ENCODE results near the gene CST9L. TPM values are rescaled to one million over a fixed set of nuclear protein-coding genes. Genes with fewer than 3 reads are reported as not detected.

The CST9L gene
- polyA plus RNA-seq, 1 experiment = not detected

DNA sequence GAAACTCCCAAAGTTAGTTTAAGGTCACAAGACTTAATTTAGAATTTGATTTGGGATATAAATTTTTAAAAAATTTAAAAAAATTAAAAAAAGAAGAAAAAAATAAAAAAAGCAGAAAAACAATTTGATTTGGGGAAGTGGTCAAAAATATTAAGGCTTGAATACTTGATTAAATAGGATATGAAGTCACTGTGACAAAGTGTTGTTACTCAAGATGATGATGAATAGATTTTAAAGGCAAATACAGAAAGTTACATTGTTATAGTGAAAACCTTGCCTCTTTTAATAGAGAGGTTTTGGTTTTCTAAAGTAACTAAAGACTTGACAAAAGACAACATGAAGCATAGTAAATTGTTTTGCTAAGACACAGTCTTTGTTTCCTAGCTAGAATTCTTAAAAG is 30.2 kb upstream of the CST9L start:
- POLR2A ChIA-PET = no interaction called here
- TF ChIP-seq, protein P1, sequence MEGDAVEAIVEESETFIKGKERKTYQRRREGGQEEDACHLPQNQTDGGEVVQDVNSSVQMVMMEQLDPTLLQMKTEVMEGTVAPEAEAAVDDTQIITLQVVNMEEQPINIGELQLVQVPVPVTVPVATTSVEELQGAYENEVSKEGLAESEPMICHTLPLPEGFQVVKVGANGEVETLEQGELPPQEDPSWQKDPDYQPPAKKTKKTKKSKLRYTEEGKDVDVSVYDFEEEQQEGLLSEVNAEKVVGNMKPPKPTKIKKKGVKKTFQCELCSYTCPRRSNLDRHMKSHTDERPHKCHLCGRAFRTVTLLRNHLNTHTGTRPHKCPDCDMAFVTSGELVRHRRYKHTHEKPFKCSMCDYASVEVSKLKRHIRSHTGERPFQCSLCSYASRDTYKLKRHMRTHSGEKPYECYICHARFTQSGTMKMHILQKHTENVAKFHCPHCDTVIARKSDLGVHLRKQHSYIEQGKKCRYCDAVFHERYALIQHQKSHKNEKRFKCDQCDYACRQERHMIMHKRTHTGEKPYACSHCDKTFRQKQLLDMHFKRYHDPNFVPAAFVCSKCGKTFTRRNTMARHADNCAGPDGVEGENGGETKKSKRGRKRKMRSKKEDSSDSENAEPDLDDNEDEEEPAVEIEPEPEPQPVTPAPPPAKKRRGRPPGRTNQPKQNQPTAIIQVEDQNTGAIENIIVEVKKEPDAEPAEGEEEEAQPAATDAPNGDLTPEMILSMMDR (IDR thresholded peaks at IDR 0.05; ENCODE audit: insufficient read depth, low read depth, low read length) = no peak
- no peak for DNase-seq (ENCODE audit: low read depth)
- peaks cover 3% of the 10 kb centered on the region; the same call in 1 of the 2 replicates for H3K27me3 ChIP-seq (ENCODE audit: control insufficient read depth, insufficient read depth, low read length)
- no peak overlapping the region for H3K4me3 ChIP-seq (ENCODE audit: low read depth, low read length)
- H3K36me3 ChIP-seq (ENCODE audit: control insufficient read depth, insufficient read depth, low read length) = no peaks in the 10 kb centered on the region
- CTCF ChIA-PET = interaction anchor here (1.6 to 3.3 kb wide), 2 partner anchors 8 to 152 kb away, joined by 4 to 16 read pairs; partner anchors contain the start of gene CST9

DNA sequence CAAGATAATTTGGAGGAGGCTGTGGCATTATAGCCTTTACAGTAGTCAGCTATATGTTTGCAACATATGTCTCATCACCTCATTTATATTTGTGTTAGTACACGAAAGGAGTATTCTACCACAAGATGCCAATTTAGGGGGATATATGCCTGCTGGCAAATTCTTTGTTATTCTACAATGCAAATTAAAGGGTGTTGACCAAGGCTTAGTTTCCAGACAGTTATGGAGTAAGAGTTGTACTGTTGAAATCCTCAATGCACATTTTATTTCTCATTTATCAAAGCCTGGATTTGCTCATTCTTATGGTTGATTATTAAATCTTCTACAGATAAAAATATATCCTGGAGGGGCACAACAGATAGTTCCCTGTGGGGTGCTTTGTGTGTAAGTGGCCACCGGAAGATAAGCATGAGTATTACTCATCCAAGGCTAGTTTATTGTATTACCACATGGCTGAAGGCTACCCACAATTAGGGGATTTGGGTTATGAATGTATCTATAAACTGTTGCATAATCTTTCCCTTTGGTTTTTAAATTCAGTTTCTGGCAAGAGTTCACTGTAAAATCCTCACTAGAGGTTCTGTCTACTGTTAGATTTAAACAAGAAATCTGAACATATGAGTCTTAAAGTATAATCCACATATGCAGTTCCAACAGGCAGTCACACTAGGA is 28.4 kb upstream of the CST9L start:
- ChIA-PET POLR2A (no interaction called here), CTCF (interaction anchor here (3.3 kb wide), 1 partner anchor 9 kb away, joined by 16 read pairs; the partner anchor contains the start of gene CST9)
- Histone ChIP-seq H3K27me3 (ENCODE audit: control insufficient read depth, insufficient read depth, low read length) (0 out of 2 replicates have a peak, but pooled peaks cover 1% of the 10 kb centered on the region), H3K36me3 (ENCODE audit: control insufficient read depth, insufficient read depth, low read length) (no peaks in the 10 kb centered on the region), H3K4me3 (ENCODE audit: low read depth, low read length) (no peak overlapping the region)
- DNase-seq (ENCODE audit: low read depth) = no peak
- TF ChIP-seq, protein P1 (IDR thresholded peaks at IDR 0.05; ENCODE audit: insufficient read depth, low read depth, low read length) = no peak

DNA sequence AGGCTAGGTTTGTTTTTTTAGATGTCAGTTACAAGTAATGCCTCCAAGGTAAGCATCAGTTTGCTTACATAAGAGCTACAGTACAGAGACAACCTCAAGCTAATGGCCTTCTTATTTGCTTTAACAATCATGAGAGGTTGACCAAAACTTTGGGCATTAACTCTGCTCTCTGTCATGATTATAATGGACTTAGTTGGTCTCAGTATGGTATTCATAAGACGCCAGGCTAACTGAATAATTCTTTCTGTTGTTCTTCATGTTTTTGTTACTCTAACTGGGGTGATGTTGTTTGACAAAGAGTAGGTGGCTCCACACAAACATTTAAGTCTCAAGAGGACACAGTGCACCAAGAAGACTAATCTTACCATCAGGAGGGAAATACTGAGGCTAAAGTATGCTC is 27.7 kb upstream of the CST9L start:
- CTCF ChIA-PET = interaction anchor here (1.2 to 3.3 kb wide), 2 partner anchors 8 to 10 kb away, joined by 3 to 16 read pairs; partner anchors contain the start of gene CST9
- Histone ChIP-seq H3K4me3 (ENCODE audit: low read depth, low read length) (no peak overlapping the region), H3K27me3 (ENCODE audit: control insufficient read depth, insufficient read depth, low read length) (0 out of 2 replicates have a peak, but pooled peaks cover 1% of the 10 kb centered on the region), H3K36me3 (ENCODE audit: control insufficient read depth, insufficient read depth, low read length) (no peaks in the 10 kb centered on the region)
- no peak for DNase-seq (ENCODE audit: low read depth)
- TF ChIP-seq, protein P1 (IDR thresholded peaks at IDR 0.05; ENCODE audit: insufficient read depth, low read depth, low read length) = no peak
- POLR2A ChIA-PET = no interaction called here

GRCh38 chr20:23588434-23589403 is 20.4 kb upstream of the CST9L start:
- ChIA-PET POLR2A (no interaction called here), CTCF (interaction anchor here (1.8 kb wide), 1 partner anchor 147 kb away, joined by 4 read pairs; no protein-coding TSS in a partner anchor)
- TF ChIP-seq, protein P1 (IDR thresholded peaks at IDR 0.05; ENCODE audit: insufficient read depth, low read depth, low read length) = no peak
- Histone ChIP-seq H3K27me3 (ENCODE audit: control insufficient read depth, insufficient read depth, low read length) (no peaks in the 10 kb centered on the region), H3K36me3 (ENCODE audit: control insufficient read depth, insufficient read depth, low read length) (no peaks in the 10 kb centered on the region), H3K4me3 (ENCODE audit: low read depth, low read length) (no peak overlapping the region)
- no peak for DNase-seq (ENCODE audit: low read depth)

- POLR2A ChIA-PET = no interaction called here
These were observed 19.3 kb upstream of the CST9L start for GRCh38 chr20:23587631-23588030.

More at GRCh38 chr20:23587631-23588030, 19.3 kb upstream of the CST9L start:
- CTCF ChIA-PET = interaction anchor here (0.7 to 1.8 kb wide), 2 partner anchors 12 to 145 kb away, joined by 3 to 4 read pairs; no protein-coding TSS in a partner anchor
- no peak overlapping the region for H3K4me3 ChIP-seq (ENCODE audit: low read depth, low read length)
- H3K27me3 ChIP-seq (ENCODE audit: control insufficient read depth, insufficient read depth, low read length) = no peaks in the 10 kb centered on the region
- no peaks in the 10 kb centered on the region for H3K36me3 ChIP-seq (ENCODE audit: control insufficient read depth, insufficient read depth, low read length)
- TF ChIP-seq, protein P1 (IDR thresholded peaks at IDR 0.05; ENCODE audit: insufficient read depth, low read depth, low read length) = no peak
- no peak for DNase-seq (ENCODE audit: low read depth)
